Left lung (tissue), 10 donors: ENCODE measurements around the gene DEPDC1. TPM values are rescaled to one million over a fixed set of nuclear protein-coding genes. Genes with fewer than 3 reads are reported as not detected.

Source experiments
- ATAC-seq: fragments of 200-7000 bp; cut with Tn5 transposase; one replicate; pipeline ENCODE4 v1.9.1; 2020; ENCODE audit warnings: moderate library complexity
- DNase-seq, 4 donors: peaks; one replicate each; pipeline ENCODE4 v3.0.0-alpha.2; 2013 to 2020
- H3K27ac ChIP-seq, 2 donors: fragments of 200-600 bp; sonication (generic) in 1 of 2; one replicate each; pipeline versions ENCODE4 v1.5.0 to v1.8.0; 2020 to 2021
- H3K27me3 ChIP-seq, 2 donors: fragments of 200-600 bp; sonication (generic) in 1 of 2; one replicate each; pipeline versions ENCODE4 v1.5.0 to v1.8.0; 2020 to 2021
- H3K36me3 ChIP-seq, 2 donors: fragments of 200-600 bp; sonication (generic) in 1 of 2; one replicate each; pipeline versions ENCODE4 v1.5.0 to v1.8.0; 2020 to 2021
- H3K4me1 ChIP-seq, 2 donors: fragments of 200-600 bp; one replicate each; pipeline ENCODE4 v1.8.0; 2021
- H3K4me3 ChIP-seq, 2 donors: fragments of 200-600 bp; sonication (generic) in 1 of 2; one replicate each; pipeline versions ENCODE4 v1.5.0 to v1.8.0; 2020 to 2021; ENCODE audit warnings: mild to moderate bottlenecking in 1 of 2
- H3K9me3 ChIP-seq, 2 donors: fragments of 200-600 bp; sonication (generic) in 1 of 2; one replicate each; pipeline versions ENCODE4 v1.5.0 to v1.8.0; 2020 to 2021
- intact Hi-C, 2 donors: fragments of 100-400 bp; cut with DNase I; formaldehyde crosslinking; loops; one replicate each; pipeline versions ENCODE4 v1.11.2 to v1.14.2; 2022
- polyA plus RNA-seq, 6 donors: library from polyadenylated mRNA; unstranded; fragments of 120-200 nt; gene quantifications; one replicate each; pipeline ENCODE4 v1.2.1, GENCODE V29; 2013; ENCODE audit not compliant: insufficient read length in 6 of 6
- total RNA-seq, 2 donors: library from RNA; stranded (reverse); fragmentation: NEBNext Ultra II Directional; extraction: Animal tissue kit (Norgen Biotek cat#: 25700); gene quantifications; one replicate each; pipeline ENCODE4 v1.2.1, GENCODE V29; 2021
- TF ChIP-seq, protein P1 (sequence below), 2 donors: fragments of 200-600 bp; sonication (generic) in 1 of 2; IDR thresholded peaks; one replicate each; pipeline versions ENCODE4 v1.5.0 to v1.8.0; 2021; ENCODE audit warnings: antibody characterized with exemption in 2 of 2
- donor health status: DM: no; HTN: yes; CAD: no.
- donor health status: DM: no; HTN: no; CAD: no.

DEPDC1 gene
- total and polyA plus RNA-seq, 8 donors = 0.81 to 25.1 (median 11.4) TPM

DNA sequence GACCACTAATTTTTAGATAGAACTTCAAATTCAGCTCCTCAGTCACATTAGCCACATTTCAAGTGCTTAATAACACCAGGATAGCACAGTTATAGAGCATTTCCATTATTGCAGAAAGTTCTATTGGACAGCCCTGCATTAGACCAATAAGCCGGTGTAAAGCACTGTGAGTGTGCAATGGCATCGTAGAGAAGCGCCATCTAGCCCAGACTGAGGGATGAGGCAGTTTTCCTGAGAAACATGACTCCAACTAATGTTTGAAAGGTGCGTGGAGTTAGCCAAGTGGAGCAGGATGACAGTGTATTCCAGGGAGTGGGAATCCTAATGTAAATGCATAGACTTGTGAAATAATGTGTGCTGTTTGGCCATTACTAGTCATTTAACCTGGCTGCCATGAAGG, 54.9 kb downstream of the DEPDC1 start:
- no peak for DNase-seq
- intact Hi-C loops = no loop called here
- Histone ChIP-seq H3K9me3 (no peaks in the 10 kb centered on the region), H3K4me3 (no peak overlapping the region), H3K4me1 (no peaks in the 10 kb centered on the region), H3K27ac (no peak overlapping the region), H3K27me3 (no peaks in the 10 kb centered on the region), H3K36me3 (no peaks in the 10 kb centered on the region)
- no peak for ATAC-seq
- TF ChIP-seq, protein P1, sequence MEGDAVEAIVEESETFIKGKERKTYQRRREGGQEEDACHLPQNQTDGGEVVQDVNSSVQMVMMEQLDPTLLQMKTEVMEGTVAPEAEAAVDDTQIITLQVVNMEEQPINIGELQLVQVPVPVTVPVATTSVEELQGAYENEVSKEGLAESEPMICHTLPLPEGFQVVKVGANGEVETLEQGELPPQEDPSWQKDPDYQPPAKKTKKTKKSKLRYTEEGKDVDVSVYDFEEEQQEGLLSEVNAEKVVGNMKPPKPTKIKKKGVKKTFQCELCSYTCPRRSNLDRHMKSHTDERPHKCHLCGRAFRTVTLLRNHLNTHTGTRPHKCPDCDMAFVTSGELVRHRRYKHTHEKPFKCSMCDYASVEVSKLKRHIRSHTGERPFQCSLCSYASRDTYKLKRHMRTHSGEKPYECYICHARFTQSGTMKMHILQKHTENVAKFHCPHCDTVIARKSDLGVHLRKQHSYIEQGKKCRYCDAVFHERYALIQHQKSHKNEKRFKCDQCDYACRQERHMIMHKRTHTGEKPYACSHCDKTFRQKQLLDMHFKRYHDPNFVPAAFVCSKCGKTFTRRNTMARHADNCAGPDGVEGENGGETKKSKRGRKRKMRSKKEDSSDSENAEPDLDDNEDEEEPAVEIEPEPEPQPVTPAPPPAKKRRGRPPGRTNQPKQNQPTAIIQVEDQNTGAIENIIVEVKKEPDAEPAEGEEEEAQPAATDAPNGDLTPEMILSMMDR (IDR thresholded peaks at IDR 0.05) = no peak

GRCh38 chr1:68438310-68438709, 58.6 kb downstream of the DEPDC1 start:
- no peak for ATAC-seq
- no peaks in the 10 kb centered on the region for H3K36me3 ChIP-seq
- TF ChIP-seq, protein P1 (IDR thresholded peaks at IDR 0.05) = no peak
- no peak for DNase-seq
- H3K4me1 ChIP-seq = no peaks in the 10 kb centered on the region
- H3K27ac ChIP-seq = no peak overlapping the region
- H3K9me3 ChIP-seq = no peaks in the 10 kb centered on the region
- no peaks in the 10 kb centered on the region for H3K27me3 ChIP-seq
- intact Hi-C loops = no loop called here
- no peak overlapping the region for H3K4me3 ChIP-seq

DNA sequence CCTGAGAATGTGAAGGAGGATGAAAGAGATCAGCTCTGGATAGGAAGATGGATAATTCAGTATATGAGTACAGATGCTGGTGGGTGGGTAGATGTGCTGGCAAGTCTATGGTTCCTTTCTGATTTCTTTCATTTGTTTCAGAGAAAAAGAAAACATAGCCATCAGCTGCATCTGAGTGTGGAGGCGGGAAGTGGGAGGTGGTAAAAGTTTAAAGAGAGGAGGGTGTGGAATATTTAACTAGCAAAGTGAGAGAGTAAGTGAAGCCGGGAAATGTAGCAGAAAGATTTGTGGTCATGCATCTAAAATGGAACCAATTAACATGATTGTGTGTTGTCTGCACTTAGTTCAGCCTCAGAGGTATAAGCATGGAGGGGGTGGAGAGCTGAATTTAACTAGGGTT, 63.5 kb downstream of the DEPDC1 start:
- Histone ChIP-seq H3K4me1 (no peaks in the 10 kb centered on the region), H3K27me3 (no peaks in the 10 kb centered on the region), H3K9me3 (no peaks in the 10 kb centered on the region), H3K27ac (no peak overlapping the region), H3K36me3 (no peaks in the 10 kb centered on the region), H3K4me3 (no peak overlapping the region)
- DNase-seq = no peak
- TF ChIP-seq, protein P1 (IDR thresholded peaks at IDR 0.05) = no peak
- intact Hi-C loops = no loop called here
- no peak for ATAC-seq

- Histone ChIP-seq H3K4me1 (no peaks in the 10 kb centered on the region), H3K4me3 (no peak overlapping the region), H3K27me3 (no peaks in the 10 kb centered on the region), H3K27ac (no peak overlapping the region), H3K9me3 (no peaks in the 10 kb centered on the region), H3K36me3 (no peaks in the 10 kb centered on the region)
- TF ChIP-seq, protein P1 (IDR thresholded peaks at IDR 0.05) = no peak
- ATAC-seq (no peak), DNase-seq (no peak)
- intact Hi-C loops = no loop called here
Observed at GRCh38 chr1:68431076-68431475, 65.8 kb downstream of the DEPDC1 start.

DNA sequence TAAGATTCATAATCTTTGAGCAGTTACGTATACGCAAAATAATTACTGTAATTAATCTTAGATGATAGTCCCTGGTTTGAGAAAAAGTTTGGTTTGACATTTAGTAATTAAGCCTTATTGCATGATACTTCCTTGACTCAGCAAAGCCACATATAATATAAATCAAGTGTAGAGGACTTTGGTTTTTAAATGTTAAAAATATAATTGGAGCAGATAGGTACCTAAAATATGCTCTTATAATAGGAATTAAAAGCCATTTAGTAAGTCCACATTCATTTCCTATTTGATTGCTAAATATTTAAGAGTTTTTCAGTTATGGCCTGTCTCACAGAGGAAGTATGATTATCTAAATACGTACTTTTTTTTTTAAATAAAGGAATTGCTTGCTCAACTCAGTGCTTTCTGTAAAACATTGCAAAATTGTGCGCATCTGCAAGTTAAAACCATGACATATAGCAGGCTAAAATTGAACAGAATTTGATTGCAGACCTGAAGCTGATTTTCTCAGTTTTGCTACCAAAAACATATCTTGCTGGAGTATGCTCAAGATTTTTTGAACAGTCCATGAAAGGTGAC, 67.6 kb downstream of the DEPDC1 start:
- no peaks in the 10 kb centered on the region for H3K36me3 ChIP-seq
- ATAC-seq = no peak

More for the DNA sequence above, 67.6 kb downstream of the DEPDC1 start:
- Histone ChIP-seq H3K27me3 (no peaks in the 10 kb centered on the region), H3K27ac (no peak overlapping the region), H3K9me3 (no peaks in the 10 kb centered on the region), H3K4me3 (no peak overlapping the region), H3K4me1 (no peaks in the 10 kb centered on the region)
- TF ChIP-seq, protein P1 (IDR thresholded peaks at IDR 0.05) = no peak
- intact Hi-C loops = no loop called here
- no peak for DNase-seq
